PC-9 (cell line): ENCODE measurements around the gene CMIP. TPM values are rescaled to one million over a fixed set of nuclear protein-coding genes. Genes with fewer than 3 reads are reported as not detected.

Experiments used
- BruUV-seq: library from RNA; stranded (reverse); fragments of 400-500 nt; replicated peaks from 2 replicates; lab custom pipeline; 2021; lab: Mats Ljungman, UMichigan
- CTCF ChIA-PET: fragments of 300-600 bp; sonication (Branson Sonifier 250); formaldehyde crosslinking; loops from one replicate; lab custom pipeline; 2022; ENCODE audit warnings: antibody characterized with exemption; lab: Charles Lee
- POLR2A ChIA-PET: fragments of 300-600 bp; sonication (Branson Sonifier 250); formaldehyde crosslinking; loops from one replicate; lab custom pipeline; 2022; ENCODE audit warnings: antibody characterized with exemption; ENCODE audit not compliant: unreplicated experiment; lab: Charles Lee
- DNase-seq, 2 experiments: peaks; one replicate each; pipeline versions ENCODE4 v3.0.0 to v3.0.0-alpha.2; 2015 to 2022; ENCODE audit warnings: mixed read lengths in 1 of 2
- H2AFZ ChIP-seq: fragments of 200-600 bp; sonication (generic); 2 replicates; pipeline ENCODE4 v1.8.1; 2017; ENCODE audit warnings: antibody characterized with exemption
- H3F3A ChIP-seq: fragments of 200-600 bp; sonication (generic); 2 replicates; pipeline ENCODE4 v1.8.1; 2017; ENCODE audit warnings: antibody characterized with exemption, mild to moderate bottlenecking, low read depth; ENCODE audit not compliant: insufficient read depth
- H3K27ac ChIP-seq: fragments of 200-600 bp; sonication (generic); 2 replicates; pipeline ENCODE4 v1.6.1; 2016; ENCODE audit warnings: mixed run types
- H3K27me3 ChIP-seq: fragments of 200-600 bp; sonication (generic); 2 replicates; pipeline ENCODE4 v1.6.1; 2016; ENCODE audit warnings: low read depth, mixed run types; ENCODE audit not compliant: insufficient read depth
- H3K36me3 ChIP-seq: fragments of 200-600 bp; sonication (generic); 2 replicates; pipeline ENCODE4 v1.6.1; 2016; ENCODE audit warnings: low read depth, mixed run types
- H3K4me1 ChIP-seq: fragments of 200-600 bp; sonication (generic); replicated peaks from 2 replicates; pipeline ENCODE4 v1.6.1; 2016; ENCODE audit warnings: mixed run types; ENCODE audit not compliant: insufficient read depth
- H3K4me2 ChIP-seq: fragments of 200-600 bp; sonication (generic); 2 replicates; pipeline ENCODE4 v1.6.1; 2017; ENCODE audit warnings: mixed run types
- H3K4me3 ChIP-seq: fragments of 200-600 bp; sonication (generic); 2 replicates; pipeline ENCODE4 v1.6.1; 2016; ENCODE audit warnings: mixed run types
- H3K79me2 ChIP-seq: fragments of 200-600 bp; sonication (generic); 2 replicates; pipeline ENCODE4 v1.6.1; 2017; ENCODE audit warnings: low read depth, mixed run types
- H3K9me2 ChIP-seq: fragments of 200-600 bp; sonication (generic); 2 replicates; pipeline ENCODE4 v1.8.1; 2017; ENCODE audit warnings: mild to moderate bottlenecking; ENCODE audit not compliant: insufficient read depth
- H3K9me3 ChIP-seq: fragments of 200-600 bp; sonication (generic); 2 replicates; pipeline ENCODE4 v1.8.1; 2016; ENCODE audit warnings: low read depth; ENCODE audit not compliant: insufficient read depth
- H4K20me1 ChIP-seq: fragments of 200-600 bp; sonication (generic); 2 replicates; pipeline ENCODE4 v1.8.1; 2017; ENCODE audit not compliant: insufficient read depth
- EZH2 ChIP-seq: fragments of 200-600 bp; sonication (generic); IDR thresholded peaks from 2 replicates; pipeline ENCODE4 v1.8.0; 2017; ENCODE audit warnings: antibody characterized with exemption, low read depth
- intact Hi-C: fragments of 100-400 bp; cut with micrococcal nuclease; formaldehyde crosslinking; loops from one replicate; pipeline ENCODE4 v1.10.0; 2022; ENCODE audit not compliant: unreplicated experiment
- total RNA-seq: library from RNA; stranded (reverse); gene quantifications from 2 replicates; pipeline ENCODE4 v1.2.3, GENCODE V29; 2021
- TF ChIP-seq, protein P1 (sequence below): fragments of 200-600 bp; sonication (generic); conservative IDR thresholded peaks from 2 replicates; pipeline ENCODE4 v1.6.1; 2017; ENCODE audit warnings: mixed run types, antibody characterized with exemption, mild to moderate bottlenecking, moderate library complexity

Gene CMIP
- total RNA-seq, 1 experiment from 2014 or later = 96.6 TPM

GRCh38 chr16:81465375-81465943, 20.9 kb downstream of the CMIP start:
- Histone ChIP-seq H3F3A (peaks cover 13% of the 10 kb centered on the region; the same call in 1 of the 2 replicates), H3K9me2 (no peaks in the 10 kb centered on the region), H3K4me1 (no peaks in the 10 kb centered on the region), H3K4me2 (no peak overlapping the region), H3K27ac (no peak overlapping the region), H3K4me3 (no peak overlapping the region), H3K27me3 (no peaks in the 10 kb centered on the region), H3K79me2 (peaks cover 100% of the 10 kb centered on the region), H2AFZ (no peak overlapping the region), H3K9me3 (no peaks in the 10 kb centered on the region), H4K20me1 (peaks cover 87% of the 10 kb centered on the region), H3K36me3 (peaks cover 4% of the 10 kb centered on the region; the same call in 1 of the 2 replicates)
- CTCF ChIA-PET = no interaction called here
- DNase-seq = no peak
- no TSS peak for BruUV-seq
- TF ChIP-seq EZH2 = no peak
- TF ChIP-seq, protein P1, sequence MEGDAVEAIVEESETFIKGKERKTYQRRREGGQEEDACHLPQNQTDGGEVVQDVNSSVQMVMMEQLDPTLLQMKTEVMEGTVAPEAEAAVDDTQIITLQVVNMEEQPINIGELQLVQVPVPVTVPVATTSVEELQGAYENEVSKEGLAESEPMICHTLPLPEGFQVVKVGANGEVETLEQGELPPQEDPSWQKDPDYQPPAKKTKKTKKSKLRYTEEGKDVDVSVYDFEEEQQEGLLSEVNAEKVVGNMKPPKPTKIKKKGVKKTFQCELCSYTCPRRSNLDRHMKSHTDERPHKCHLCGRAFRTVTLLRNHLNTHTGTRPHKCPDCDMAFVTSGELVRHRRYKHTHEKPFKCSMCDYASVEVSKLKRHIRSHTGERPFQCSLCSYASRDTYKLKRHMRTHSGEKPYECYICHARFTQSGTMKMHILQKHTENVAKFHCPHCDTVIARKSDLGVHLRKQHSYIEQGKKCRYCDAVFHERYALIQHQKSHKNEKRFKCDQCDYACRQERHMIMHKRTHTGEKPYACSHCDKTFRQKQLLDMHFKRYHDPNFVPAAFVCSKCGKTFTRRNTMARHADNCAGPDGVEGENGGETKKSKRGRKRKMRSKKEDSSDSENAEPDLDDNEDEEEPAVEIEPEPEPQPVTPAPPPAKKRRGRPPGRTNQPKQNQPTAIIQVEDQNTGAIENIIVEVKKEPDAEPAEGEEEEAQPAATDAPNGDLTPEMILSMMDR = no peak
- POLR2A ChIA-PET = no interaction called here
- intact Hi-C loops = no loop called here

- no peaks in the 10 kb centered on the region for H3K4me1 ChIP-seq
- no peaks in the 10 kb centered on the region for H3K9me3 ChIP-seq
- H3K27me3 ChIP-seq = no peaks in the 10 kb centered on the region
- ChIA-PET CTCF (no interaction called here), POLR2A (no interaction called here)
- no peak for DNase-seq
- H3K79me2 ChIP-seq = peaks cover 100% of the 10 kb centered on the region
- H3K4me2 ChIP-seq = no peak overlapping the region
- peaks cover 6% of the 10 kb centered on the region; the same call in 1 of the 2 replicates for H3K36me3 ChIP-seq
- BruUV-seq = no TSS peak
- H3K27ac ChIP-seq = no peak overlapping the region
- H3K9me2 ChIP-seq = no peaks in the 10 kb centered on the region
- H3F3A ChIP-seq = peaks cover 23% of the 10 kb centered on the region; the same call in 1 of the 2 replicates
- intact Hi-C loops = no loop called here
- H4K20me1 ChIP-seq = peaks cover 87% of the 10 kb centered on the region
- H3K4me3 ChIP-seq = no peak overlapping the region
- H2AFZ ChIP-seq = no peak overlapping the region
- TF ChIP-seq, protein P1 = no peak
- TF ChIP-seq EZH2 = no peak
Measured at GRCh38 chr16:81466356-81466980, 21.9 kb downstream of the CMIP start.

DNA sequence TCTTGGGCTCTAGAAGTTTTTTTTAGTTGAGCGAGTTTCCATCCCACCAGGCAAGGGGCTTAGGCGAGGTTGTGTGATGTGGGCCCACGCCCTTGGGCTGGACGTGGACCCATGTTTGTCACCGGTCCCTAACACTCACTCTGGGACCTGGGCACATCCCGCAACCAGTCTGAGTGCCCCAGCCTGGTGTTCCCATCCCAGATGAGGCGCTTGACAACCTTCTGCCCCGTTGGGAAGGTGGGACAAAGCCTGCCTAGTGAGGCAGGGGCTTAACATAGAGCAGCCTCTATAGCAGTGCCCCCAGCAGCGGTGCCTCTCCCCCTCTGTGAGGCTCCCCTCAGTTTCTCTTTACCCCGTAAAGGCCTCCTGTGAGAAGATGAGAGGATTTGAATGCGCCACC, 22.5 kb downstream of the CMIP start:
- TF ChIP-seq EZH2 = no peak
- TF ChIP-seq, protein P1 = no peak
- no peak overlapping the region for H3K27ac ChIP-seq
- H3K9me3 ChIP-seq = no peaks in the 10 kb centered on the region
- intact Hi-C loops = no loop called here
- H3K9me2 ChIP-seq = no peaks in the 10 kb centered on the region
- no peak overlapping the region for H3K4me2 ChIP-seq
- H3K36me3 ChIP-seq = 0 out of 2 replicates have a peak, but pooled peaks cover 6% of the 10 kb centered on the region
- peaks cover 88% of the 10 kb centered on the region for H4K20me1 ChIP-seq
- peaks cover 23% of the 10 kb centered on the region; the same call in 1 of the 2 replicates for H3F3A ChIP-seq
- POLR2A ChIA-PET = no interaction called here
- CTCF ChIA-PET = no interaction called here
- BruUV-seq = no TSS peak
- DNase-seq = no peak
- no peaks in the 10 kb centered on the region for H3K27me3 ChIP-seq
- H3K79me2 ChIP-seq = peaks cover 100% of the 10 kb centered on the region
- no peaks in the 10 kb centered on the region for H3K4me1 ChIP-seq
- no peak overlapping the region for H3K4me3 ChIP-seq
- H2AFZ ChIP-seq = no peak overlapping the region
